Measurements from ENCODE around the gene FRMD3. TPM values are rescaled to one million over a fixed set of nuclear protein-coding genes. Genes with fewer than 3 reads are reported as not detected.

Gene FRMD3
- total RNA-seq, 1 experiment from 2014 or later, result 3.9 TPM

- POLR2A ChIA-PET (ENCODE audit: unreplicated experiment), result no interaction called here
- Histone ChIP-seq H2AFZ (ENCODE audit: low read length) (no peak overlapping the region), H3K4me1 (ENCODE audit: insufficient read depth, low read length) (peaks cover 43% of the 10 kb centered on the region), H3K79me2 (ENCODE audit: low read length) (no peaks in the 10 kb centered on the region), H3K4me3 (ENCODE audit: low read length) (peak overlapping the region; percentile 18; the same call in 1 of the 2 replicates), H3K9ac (ENCODE audit: low read length) (peak overlapping the region; percentile 31), H3F3A (ENCODE audit: low read length, unreplicated experiment) (no peaks in the 10 kb centered on the region), H3K36me3 (ENCODE audit: low read depth, low read length) (no peaks in the 10 kb centered on the region), H4K20me1 (ENCODE audit: low read length) (no peaks in the 10 kb centered on the region), H3K27me3 (ENCODE audit: low read length) (no peaks in the 10 kb centered on the region), H3K9me3 (ENCODE audit: low read length) (no peaks in the 10 kb centered on the region), H3K4me2 (ENCODE audit: low read length) (peak overlapping the region; percentile 71), H3K9me2 (replicated peaks; ENCODE audit: low read length) (no peaks in the 10 kb centered on the region), H3K27ac (ENCODE audit: low read length) (peak overlapping the region; percentile 87)
- intact Hi-C loops (cut with micrococcal nuclease), result loop anchor here (1.0 to 2.0 kb wide), 2 partner anchors 41 to 107 kb away; partner anchors contain the start of gene FRMD3
- TF ChIP-seq EZH2phosphoT487 (IDR thresholded peaks at IDR 0.05; ENCODE audit: borderline replicate concordance, low read length) (no peak), CTCF (conservative IDR thresholded peaks at IDR 0.05; ENCODE audit: low read depth, low read length) (no peak), EZH2 (IDR thresholded peaks at IDR 0.05; ENCODE audit: low read length, unreplicated experiment) (no peak)
- CTCF ChIA-PET, result no interaction called here
- peak; percentile 17 for ATAC-seq
- no TSS peak for BruUV-seq (replicated peaks)
- peak; percentile 31 for DNase-seq
Measured at GRCh38 chr9:83431101-83432060, 106.8 kb downstream of the FRMD3 start.

DNA sequence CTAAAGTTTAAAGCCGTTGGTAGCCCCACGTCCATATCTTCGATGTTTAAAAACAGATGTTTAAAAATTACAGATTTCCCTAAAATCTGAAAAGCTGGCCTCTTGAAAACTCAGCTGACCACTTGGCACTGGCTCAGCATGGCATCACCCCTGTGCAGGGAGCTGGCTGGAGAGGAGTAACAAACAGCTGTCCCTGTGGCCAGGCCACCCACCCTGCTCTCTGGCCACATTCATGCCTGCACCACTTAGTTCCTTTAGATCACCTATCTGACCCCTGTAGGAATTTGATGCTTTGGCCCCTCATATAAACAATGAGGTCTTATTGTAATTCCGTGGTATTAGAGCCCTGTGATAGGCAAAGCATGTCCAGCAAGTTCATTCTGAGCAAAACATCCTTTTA is 107.5 kb downstream of the FRMD3 start:
- DNase-seq (no peak), ATAC-seq (no peak)
- no TSS peak for BruUV-seq (replicated peaks)
- H3K9me2 ChIP-seq (replicated peaks; ENCODE audit: low read length), result no peaks in the 10 kb centered on the region
- H3K27ac ChIP-seq (ENCODE audit: low read length), result no peak overlapping the region
- no peak overlapping the region for H3K4me2 ChIP-seq (ENCODE audit: low read length)
- no peaks in the 10 kb centered on the region for H3K9me3 ChIP-seq (ENCODE audit: low read length)
- no peak overlapping the region for H3K4me3 ChIP-seq (ENCODE audit: low read length)
- H3K79me2 ChIP-seq (ENCODE audit: low read length), result no peaks in the 10 kb centered on the region
- no peaks in the 10 kb centered on the region for H3K36me3 ChIP-seq (ENCODE audit: low read depth, low read length)
- H3K27me3 ChIP-seq (ENCODE audit: low read length), result no peaks in the 10 kb centered on the region
- no peak overlapping the region for H3K9ac ChIP-seq (ENCODE audit: low read length)
- ChIA-PET CTCF (no interaction called here), POLR2A (ENCODE audit: unreplicated experiment) (no interaction called here)
- TF ChIP-seq EZH2 (IDR thresholded peaks at IDR 0.05; ENCODE audit: low read length, unreplicated experiment) (no peak), EZH2phosphoT487 (IDR thresholded peaks at IDR 0.05; ENCODE audit: borderline replicate concordance, low read length) (no peak), CTCF (conservative IDR thresholded peaks at IDR 0.05; ENCODE audit: low read depth, low read length) (no peak)
- no peaks in the 10 kb centered on the region for H4K20me1 ChIP-seq (ENCODE audit: low read length)
- H2AFZ ChIP-seq (ENCODE audit: low read length), result no peak overlapping the region
- intact Hi-C loops (cut with micrococcal nuclease), result no loop called here
- peaks cover 48% of the 10 kb centered on the region for H3K4me1 ChIP-seq (ENCODE audit: insufficient read depth, low read length)
- H3F3A ChIP-seq (ENCODE audit: low read length, unreplicated experiment), result no peaks in the 10 kb centered on the region

DNA sequence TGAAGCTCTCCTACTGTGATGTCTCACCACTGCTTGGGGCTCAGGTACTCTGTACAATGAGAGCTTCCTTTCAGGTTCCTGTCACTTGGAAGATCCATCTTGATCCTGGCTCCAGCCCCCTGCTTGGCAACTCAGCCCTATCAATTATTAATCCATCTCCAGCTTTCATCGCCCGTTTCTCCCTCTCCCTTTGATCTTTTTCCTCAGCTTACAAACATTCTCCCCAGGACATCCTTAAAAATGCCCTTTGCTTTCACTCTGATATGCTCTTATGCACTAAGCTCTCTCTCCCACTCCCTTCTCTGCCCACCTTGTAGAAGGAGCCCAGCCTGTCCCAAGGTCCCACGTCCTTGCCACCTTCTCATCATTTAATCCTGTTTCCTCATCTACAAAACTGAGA is 109.0 kb downstream of the FRMD3 start:
- ChIA-PET CTCF (no interaction called here), POLR2A (ENCODE audit: unreplicated experiment) (no interaction called here)
- Histone ChIP-seq H3K4me2 (ENCODE audit: low read length) (no peak overlapping the region), H3K27ac (ENCODE audit: low read length) (no peak overlapping the region), H3K9me2 (replicated peaks; ENCODE audit: low read length) (no peaks in the 10 kb centered on the region), H3K27me3 (ENCODE audit: low read length) (no peaks in the 10 kb centered on the region), H2AFZ (ENCODE audit: low read length) (no peak overlapping the region), H3F3A (ENCODE audit: low read length, unreplicated experiment) (no peaks in the 10 kb centered on the region), H4K20me1 (ENCODE audit: low read length) (no peaks in the 10 kb centered on the region), H3K36me3 (ENCODE audit: low read depth, low read length) (no peaks in the 10 kb centered on the region), H3K9ac (ENCODE audit: low read length) (no peak overlapping the region), H3K79me2 (ENCODE audit: low read length) (no peaks in the 10 kb centered on the region), H3K9me3 (ENCODE audit: low read length) (no peaks in the 10 kb centered on the region), H3K4me3 (ENCODE audit: low read length) (no peak overlapping the region), H3K4me1 (ENCODE audit: insufficient read depth, low read length) (peaks cover 53% of the 10 kb centered on the region)
- intact Hi-C loops (cut with micrococcal nuclease), result no loop called here
- ATAC-seq, result no peak
- BruUV-seq (replicated peaks), result no TSS peak
- no peak for TF ChIP-seq EZH2phosphoT487 (IDR thresholded peaks at IDR 0.05; ENCODE audit: borderline replicate concordance, low read length)
- TF ChIP-seq EZH2 (IDR thresholded peaks at IDR 0.05; ENCODE audit: low read length, unreplicated experiment), result no peak
- no peak for TF ChIP-seq CTCF (conservative IDR thresholded peaks at IDR 0.05; ENCODE audit: low read depth, low read length)
- DNase-seq, result no peak
